Amniotic epithelial cell (primary cell): ENCODE measurements around the gene FBXO22.
A peak's percentile ranks its signal among the peaks of the same experiment; 100 is the strongest.
"Not testable (repeated sequence)": the region's sequence is repeated elsewhere in the genome, so short reads cannot be mapped to it uniquely, and the experiment has no call there.

Experiments
- DNase-seq: peaks from one replicate; pipeline ENCODE4 v3.0.0-alpha.2; 2010; ENCODE audit warnings: low read depth

The FBXO22 gene

DNA sequence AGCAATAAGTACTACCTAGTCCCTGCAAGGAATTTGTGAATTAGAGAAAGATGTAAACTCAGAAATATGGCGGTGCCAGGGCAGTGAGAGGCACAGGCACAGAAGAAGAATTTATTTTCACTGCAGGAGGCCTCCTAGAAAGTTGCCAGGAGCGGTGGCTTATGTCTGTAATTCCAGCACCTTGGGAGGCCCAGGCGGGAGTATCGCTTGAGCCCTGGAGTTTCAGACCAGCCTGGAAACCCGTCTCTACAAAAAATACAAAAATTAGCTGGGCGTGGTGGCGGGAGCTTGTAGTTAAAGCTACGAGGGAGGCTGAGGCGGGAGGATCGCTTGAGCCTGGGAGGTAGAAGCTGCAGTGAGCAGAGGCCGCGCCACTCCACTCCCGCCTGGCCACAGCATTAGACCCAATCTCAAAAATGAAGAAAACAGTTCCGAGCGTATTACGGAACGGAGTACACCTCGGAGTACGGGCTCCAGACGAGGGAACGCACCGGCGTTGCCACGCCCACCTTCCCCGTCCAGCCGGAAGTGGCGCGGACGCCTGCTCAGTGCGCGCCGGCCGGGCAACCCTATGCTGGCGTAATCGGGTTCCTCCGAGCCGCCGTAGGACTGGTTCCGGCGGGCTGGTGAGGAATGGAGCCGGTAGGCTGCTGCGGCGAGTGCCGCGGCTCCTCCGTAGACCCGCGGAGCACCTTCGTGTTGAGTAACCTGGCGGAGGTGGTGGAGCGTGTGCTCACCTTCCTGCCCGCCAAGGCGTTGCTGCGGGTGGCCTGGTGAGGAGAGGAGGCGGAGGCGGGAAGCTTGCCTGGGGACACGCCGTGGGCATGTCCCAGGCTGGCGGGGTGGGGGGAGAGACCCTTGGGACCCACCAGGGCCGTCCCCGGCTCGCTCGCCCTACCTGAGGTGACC, at the start of gene FBXO22:
Gene FBXO22 (plus strand): TSS at position 548 of the 909 bp plus-strand sequence. CDS start 86 bp downstream, at position 634.
- DNase-seq = peak; percentile 89

DNA sequence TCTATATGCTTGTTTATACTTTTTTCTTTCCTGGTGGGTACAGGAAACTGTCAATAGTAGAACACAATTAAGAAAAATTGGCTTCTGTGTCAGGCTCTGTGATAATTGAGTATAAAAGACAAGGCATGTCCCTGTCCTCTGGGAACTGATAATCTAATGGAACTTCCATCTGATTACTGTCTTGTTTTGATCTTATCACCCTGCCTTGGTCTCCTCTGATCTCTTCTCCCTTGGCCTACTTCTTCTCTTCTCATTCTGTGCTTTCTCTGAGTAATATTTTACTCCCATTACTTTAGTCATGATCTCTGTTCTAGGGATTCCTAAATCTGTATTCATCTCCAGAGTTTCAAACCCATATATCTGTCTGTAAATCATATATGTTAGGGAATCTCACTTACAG, 45.8 kb upstream of the FBXO22 start:
- no peak for DNase-seq

DNA sequence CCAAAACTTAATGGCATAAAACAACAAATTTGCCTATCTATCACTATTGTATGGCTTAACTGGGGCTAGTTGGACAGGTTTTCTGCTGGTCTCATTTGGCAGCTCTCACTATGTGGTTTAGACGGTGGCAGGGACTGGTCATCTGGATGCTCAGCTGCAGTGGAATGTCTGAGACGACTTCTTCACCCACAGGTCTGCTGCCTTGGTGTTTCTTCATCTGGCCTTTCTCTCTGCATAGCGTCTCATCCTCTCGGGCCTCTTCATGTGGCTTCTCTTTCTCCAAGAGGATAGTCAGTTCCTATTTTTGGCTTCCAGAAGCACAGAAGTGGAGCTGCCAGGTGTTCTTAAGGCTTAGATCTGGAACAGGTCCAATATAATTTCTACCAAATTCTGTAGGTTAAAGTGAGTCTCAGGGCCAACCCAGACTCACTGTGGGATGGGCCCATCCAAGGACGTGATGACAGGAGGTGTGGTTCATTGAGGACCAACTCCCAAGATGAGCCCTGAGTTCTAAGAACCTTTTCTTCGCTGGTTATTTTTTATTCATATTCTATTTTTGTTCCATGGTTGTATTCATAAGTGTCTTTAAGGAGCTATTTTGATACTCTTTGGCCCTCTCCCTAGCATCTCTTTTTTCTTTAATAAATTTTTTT, 41.8 kb upstream of the FBXO22 start:
- DNase-seq = peak; percentile 27

DNA sequence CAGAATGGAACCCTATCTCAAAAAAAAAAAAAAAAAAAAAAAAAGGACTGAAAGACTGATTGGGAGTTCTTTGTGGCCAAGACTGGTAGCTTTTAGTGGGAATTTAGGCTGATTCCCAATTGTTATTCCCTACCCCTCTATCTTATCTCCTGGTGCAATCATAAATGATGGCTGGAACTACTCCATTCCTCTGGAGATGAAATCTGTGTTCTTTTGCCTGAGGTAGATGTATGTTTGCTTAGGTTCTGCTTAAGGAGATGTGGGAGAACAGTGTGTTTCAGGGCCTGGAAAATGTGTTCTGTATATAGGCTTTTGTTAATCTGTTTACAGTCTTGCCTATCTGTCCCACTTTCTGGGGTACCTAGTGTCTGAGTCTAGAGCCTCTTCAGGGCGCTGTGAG, 40.9 kb upstream of the FBXO22 start:
- DNase-seq = no peak

DNA sequence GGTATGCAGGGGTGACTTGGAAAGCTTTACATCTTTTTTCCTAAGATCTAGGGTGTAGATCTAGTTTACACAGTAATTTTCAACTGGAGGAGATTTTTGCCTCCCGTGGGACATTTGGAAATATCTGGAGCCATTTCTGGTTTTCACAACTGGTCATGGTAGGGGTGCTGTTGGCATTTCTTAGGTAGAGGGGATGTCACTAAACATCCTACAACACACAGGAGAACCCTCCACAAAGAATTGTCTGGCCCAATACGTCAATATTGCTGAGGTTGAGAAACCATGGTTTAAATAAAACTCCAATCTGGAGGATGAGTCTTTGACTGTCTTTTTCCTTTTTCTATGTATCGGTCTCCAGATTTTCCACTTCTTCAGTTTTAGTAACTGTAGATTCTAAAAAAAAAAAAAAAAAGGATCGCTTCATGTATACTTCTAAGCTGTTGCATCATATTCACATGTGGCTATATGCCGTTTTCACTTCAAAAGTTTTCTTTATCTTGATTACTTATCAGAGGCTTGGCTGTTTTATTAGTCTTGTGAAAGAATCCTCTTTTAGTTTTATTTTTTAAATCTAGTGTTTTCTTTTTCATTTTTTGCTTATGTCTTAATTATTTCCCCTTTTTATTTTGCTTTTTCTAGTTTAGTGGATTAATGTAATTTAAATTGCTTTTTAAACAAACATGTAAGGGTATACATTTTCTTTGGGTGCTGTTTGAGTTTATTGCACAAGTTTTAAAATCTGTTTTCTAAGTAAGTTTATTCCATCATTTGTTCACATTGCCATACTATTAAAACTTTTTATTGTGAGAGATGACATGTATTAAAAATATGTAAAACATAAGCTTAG, 39.2 kb upstream of the FBXO22 start:
- peak; percentile 59 for DNase-seq

DNA sequence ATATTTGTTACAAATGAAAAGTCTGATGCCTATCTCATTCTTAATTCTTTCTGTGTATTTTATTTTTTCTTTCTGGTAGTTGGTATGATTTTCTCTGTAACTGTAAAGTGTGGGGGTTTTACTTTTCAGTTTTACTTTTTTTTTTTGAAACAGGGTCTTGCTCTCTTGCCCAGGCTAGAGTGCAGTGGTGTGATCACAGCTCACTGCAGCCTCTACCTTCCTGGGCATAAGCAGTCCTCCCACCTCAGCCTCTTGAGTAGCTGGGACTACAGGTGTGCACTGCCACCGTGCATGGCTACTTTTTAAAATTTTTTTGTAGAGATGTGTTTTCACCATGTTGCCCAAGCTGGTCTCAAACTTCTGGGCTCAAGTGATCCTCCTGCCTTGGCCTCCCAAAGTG, 37.6 kb upstream of the FBXO22 start:
- DNase-seq = not testable (repeated sequence)

DNA sequence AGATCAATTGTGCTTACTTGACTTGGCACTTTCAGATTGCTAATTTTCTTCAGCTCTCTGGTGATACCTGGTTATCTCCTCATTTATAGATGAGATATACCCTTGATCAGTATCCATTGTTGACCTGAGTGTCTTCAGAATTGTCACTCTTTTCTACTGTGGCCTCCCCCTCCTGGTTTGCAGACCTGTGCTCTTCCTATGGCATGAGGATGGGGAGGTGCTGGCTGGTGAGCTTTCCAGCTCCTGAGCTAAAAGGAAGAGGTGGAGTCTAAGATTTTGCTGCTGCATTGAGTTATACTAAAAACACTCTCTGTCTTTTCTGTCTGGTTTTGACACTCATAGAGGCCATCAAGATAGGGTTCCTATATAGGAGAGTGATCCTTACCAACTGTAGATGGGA, 36.8 kb upstream of the FBXO22 start:
- no peak for DNase-seq

DNA sequence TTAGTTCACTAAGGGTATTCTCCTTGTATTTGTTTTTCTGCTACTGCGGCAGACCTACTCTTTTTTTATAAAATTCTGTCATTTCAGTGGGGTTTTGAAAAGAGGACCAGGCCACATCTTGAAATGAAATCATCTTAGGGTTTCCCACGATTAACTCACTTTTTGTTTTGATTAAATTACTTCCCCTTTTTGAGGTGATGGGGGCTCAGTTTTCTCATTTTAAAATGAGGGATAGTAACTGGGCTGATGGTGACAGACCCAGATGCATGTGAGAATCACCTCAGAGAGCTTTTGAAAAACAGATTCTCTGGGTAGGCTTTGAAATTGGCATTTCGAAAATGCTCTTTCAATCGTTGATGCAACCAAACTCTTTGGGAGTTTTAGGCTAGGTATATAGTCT, 36.2 kb upstream of the FBXO22 start:
- DNase-seq = no peak

DNA sequence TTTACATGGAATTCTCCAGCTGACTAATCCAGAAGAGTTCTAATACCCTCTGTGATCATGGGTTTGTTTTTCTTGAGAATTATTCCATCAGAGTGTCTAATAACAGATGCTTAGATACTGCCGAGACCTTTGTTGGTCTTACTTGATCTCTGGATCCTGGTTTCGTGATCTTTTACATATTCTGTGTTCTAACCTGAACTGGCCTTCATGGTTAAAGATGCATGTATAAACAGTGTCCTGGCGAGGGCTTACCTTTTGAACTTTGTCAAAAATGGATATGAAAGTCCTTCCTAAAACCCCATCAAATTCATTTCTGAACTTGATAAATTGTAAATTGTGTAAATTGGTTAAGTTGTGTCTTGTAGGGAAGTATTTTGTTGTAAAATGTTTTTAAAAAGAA, 35.7 kb upstream of the FBXO22 start:
- no peak for DNase-seq

DNA sequence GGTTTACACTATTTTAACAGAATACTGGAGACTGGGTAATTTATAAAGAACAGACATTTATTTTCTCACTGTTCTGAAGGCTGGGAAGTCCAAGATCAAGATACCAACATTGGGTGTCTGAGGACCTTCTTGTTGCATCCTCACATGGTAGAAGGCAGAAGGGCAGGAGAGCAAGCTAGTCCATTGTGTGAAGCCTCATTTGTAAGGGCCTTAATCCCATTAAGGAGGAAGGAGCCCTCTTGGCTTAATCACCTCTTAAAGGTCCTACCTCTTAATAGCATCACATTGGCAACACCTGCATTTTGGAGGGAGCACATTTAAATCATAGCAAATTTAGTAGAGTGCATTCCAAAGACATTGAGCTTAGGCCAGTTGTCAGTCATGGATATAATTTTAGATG, 34.2 kb upstream of the FBXO22 start:
- DNase-seq = no peak

DNA sequence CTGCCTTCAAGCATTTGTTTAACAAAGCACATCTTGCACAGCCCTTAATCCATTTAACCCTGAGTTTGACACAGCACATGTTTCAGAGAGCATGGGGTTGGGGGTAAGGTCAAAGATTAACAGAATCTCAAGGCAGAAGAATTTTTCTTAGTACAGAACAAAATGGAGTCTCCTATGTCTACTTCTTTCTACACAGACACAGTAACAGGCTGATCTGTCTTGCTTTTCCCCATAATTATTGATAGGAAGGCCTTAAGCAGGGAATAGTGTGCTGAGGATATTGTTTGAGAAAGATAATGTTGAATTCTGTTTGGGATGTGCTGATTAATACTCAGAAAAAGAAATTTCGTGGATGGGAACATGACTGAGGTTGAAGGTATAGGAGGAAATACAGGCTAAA, 32.1 kb upstream of the FBXO22 start:
- DNase-seq = not testable (repeated sequence)

DNA sequence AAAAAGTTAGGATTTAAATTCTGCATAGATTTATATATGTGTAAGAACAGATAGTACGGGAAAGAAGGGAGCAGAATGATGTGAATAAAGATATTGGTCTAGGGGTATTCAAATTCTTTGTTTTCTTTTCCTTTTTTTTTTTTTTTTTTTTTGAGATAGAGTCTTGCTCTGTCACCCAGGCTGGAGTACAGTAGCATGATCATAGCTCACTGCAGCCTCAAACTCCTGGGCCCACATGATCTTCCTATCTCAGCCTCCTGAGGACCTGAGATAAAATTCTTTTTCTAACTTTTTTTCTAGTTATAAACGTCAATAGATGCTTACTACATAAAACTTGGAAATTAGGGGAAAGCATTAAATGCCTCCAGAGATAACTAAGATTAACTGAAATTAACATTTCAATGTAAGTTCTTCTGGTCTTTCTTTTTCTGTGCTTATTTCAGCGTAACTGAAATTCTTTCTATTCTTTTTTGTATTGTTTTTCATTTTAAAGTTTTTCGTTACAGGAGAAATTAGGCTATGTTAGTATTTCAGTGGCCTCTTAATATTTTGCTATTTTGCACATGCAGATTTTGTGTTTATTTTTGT, 31.2 kb upstream of the FBXO22 start:
- no peak for DNase-seq

DNA sequence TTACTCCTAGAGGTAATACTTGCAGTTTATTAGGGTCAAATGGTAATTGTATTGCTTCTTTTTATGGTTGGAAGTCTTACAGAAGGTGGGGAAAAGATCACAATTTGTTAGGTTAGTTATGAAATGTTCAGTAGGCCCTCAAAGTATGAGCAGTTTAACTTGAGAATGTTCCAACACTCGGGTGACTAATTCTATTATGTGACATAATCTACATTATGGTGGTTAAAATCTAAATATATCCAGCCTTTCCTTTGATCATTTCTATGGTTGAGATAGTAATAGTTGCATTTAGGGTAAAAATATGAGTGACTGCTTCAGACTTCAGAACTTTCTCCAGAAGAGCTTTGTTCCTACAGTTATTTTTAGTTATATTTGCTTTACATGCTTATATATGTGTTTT, 19.6 kb upstream of the FBXO22 start:
- DNase-seq = peak; percentile 38

DNA sequence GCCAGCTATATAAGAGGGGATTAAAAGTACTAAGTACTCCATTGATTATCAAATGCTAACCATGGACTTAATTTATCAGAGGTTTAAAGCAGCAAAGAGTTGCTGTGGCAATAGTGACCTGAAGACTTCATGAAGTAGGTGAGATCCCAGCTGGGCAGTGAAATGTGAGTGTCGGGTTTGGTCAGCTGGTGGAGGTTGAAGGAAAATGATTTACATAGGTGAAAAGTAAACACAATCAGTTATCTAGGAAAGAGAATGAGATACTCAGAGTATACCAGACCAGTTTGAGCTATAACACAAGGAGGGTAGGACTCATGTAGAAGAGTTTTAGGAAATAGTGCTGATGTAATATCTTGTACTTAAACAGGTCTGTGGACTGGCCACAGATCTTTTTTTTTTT, 16.5 kb upstream of the FBXO22 start:
- no peak for DNase-seq

DNA sequence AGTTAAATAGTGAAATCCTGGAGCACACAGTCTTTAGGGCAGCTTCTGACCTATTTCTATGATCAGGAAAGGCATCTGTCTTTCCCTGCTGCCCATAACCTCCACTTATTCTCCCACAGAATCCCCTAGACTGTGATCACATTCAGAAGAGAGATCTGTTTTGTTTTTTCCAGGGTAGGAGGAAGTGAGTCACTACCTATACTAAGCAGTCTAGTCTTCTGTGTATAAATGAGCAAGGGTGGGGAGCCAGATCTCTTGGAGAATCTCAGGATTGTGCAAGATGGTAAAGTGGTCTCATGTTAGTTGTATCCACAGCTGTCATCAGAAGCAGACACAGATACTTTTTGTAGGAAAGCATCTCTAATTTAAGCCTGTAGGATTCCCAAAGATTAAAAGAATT, 11.8 kb upstream of the FBXO22 start:
- DNase-seq = peak; percentile 95

DNA sequence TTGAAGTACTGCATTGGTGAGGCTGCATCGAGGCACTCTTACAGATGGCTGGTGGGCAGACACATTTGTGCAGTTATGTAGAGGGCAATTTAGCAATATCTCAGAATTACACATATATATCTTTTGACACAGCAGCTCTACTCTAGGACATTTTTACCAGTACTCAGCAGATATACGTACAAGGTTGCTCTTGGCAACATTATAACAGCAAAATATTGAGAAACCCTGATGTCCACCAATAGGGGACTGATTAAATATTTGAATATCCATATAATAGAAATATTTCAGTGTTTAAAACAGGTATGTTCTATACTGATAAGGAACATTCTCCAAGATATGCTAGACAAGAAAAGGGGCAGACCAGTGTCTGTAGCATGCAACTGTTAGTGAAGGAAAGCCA, 7.9 kb upstream of the FBXO22 start:
- no peak for DNase-seq

DNA sequence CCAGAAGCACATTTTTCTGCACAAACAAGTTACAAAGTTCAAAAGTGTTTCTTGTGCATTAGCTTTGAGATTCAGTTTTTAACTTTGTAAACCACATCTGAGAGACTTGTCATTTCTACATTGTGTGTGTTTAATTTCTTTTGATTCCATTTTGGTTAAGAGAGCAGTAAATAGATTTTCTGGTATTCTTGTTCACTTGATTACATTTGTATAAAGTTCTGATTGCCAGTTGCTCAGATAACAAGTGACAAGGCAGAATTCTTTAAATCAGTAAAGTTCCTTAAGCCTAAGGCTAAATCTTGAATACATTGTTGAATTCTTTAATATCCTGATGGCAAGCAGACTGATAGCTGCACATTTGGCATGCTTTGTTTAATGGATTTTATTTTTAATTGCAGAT, 3.1 kb upstream of the FBXO22 start:
- DNase-seq = no peak

DNA sequence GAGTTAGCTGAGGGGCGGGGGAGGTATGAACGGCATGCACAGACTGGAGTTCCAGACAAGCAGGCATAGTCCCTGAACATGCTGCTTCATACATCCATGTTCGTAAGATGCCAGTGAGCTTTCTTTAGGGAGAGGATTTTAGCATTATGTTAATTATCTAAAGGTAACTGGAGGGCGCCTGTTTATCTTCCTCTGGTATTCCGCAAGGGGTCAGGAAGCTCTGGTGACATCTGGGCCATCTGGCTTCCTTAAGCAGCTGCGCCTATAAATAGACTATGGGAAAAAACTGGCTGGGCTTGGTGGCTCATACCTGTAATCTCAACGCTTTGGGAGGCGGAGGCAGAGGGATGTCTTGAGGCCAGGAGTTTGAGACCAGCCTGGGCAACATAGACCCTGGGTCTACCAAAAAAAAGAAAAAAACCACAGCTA, 1.5 kb upstream of the FBXO22 start:
- DNase-seq = peak; percentile 12

DNA sequence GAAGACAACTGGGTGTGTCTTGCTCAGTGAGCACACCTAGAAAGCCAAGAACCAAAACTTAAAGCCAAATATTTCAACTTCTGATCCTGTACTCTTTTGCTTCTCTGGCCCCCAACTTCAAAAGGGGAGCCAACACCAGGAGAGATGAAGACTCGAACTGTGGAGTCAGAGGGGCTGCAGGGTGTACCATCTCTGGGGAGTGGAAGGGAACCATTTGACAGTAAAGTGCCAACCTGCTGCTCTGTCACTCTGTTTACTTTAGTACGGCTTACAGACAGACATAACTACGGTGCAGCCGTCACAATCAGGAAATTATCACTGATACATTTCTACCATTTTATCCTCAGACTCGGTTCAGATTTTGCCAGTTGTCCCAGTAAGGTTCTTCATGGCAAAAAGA, 1.6 kb downstream of the FBXO22 start:
- no peak for DNase-seq

DNA sequence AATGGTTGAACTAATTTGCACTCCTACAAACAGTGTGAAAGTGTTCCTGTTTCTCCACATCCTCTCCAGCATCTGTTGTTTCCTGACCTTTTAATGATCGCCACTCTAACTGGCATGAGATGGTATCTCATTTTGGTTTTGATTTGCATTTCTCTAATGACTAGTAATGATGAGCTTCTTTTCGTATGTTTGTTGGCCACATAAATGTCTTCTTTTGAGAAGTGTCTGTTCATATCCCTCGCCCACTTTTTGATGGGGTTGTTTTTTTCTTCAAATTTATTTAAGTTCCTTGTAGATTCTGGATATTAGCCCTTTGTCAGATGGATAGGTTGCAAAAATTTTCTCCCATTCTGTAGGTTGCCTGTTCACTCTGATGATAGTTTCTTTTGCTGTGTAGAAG, 6.7 kb downstream of the FBXO22 start:
- DNase-seq = not testable (repeated sequence)

DNA sequence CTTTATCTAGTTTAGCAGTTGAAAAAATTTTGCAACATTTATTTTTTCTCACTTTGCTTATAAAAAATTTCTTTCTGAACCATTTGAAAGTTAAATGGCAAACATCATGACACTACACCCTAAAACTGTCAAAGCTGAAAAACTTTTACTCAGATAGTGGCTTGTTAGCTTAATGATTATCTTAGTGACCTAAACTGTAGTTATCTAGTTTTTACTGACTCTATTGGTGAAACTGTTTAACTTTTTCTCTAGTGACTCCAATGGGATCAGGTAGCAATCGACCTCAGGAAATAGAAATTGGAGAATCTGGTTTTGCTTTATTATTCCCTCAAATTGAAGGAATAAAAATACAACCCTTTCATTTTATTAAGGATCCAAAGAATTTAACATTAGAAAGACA, 13.3 kb downstream of the FBXO22 start:
- DNase-seq = no peak

DNA sequence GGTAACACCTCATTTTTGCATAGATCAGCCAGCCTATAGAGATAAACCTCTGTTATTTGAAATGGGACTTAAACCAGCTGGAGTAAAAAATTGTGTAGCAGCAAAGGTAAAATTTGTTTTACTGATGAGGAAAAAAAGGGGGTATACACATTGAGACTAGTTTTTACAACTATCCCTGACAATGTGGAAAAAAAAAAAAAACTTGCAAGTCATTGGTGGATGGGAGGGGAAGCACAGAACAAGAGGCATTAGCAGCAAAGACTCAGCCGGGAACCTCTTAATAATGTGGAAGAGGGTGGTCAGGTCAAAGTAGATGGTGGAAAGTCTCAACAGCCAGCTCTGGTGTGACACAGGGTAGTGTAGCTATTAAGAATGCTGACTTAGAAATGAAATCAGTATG, 14.5 kb downstream of the FBXO22 start:
- DNase-seq = no peak
